HPDE6-E6E7 (cell line): ENCODE data around the gene GAA.

Source experiments
- DNase-seq: peaks from one replicate; pipeline ENCODE4 v3.0.0; 2011; ENCODE audit warnings: missing footprints; ENCODE audit errors: extremely low spot score

The GAA gene

DNA sequence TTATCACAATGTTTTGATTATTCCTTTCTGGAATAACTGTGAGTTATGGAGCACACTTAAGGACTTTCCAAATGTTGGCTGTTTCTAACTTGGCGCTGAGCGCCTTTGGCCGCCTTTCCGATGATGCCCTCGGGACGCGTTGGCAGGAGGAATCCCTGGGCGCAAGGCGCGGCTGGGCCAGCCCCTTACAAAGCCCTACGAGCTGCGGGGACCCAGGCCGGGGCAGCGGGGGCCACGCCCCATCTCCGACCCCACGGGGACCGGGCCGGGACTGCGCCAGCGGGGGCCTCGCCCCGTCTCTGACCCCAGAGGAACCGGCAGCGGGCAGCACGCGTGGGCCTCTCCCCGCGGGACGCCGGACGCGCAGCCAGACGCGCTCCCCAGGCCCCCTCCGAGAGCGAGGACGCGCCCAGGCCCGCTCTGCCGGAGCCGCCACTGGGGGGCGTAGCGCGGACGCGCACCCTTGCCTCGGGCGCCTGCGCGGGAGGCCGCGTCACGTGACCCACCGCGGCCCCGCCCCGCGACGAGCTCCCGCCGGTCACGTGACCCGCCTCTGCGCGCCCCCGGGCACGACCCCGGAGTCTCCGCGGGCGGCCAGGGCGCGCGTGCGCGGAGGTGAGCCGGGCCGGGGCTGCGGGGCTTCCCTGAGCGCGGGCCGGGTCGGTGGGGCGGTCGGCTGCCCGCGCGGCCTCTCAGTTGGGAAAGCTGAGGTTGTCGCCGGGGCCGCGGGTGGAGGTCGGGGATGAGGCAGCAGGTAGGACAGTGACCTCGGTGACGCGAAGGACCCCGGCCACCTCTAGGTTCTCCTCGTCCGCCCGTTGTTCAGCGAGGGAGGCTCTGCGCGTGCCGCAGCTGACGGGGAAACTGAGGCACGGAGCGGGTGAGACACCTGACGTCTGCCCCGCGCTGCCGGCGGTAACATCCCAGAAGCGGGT lies at the start of gene GAA:
Gene GAA (plus strand): TSS at position 571 of the 935 bp plus-strand sequence. CDS start 3,006 bp downstream, outside the sequence.
- DNase-seq = peak; percentile 84

DNA sequence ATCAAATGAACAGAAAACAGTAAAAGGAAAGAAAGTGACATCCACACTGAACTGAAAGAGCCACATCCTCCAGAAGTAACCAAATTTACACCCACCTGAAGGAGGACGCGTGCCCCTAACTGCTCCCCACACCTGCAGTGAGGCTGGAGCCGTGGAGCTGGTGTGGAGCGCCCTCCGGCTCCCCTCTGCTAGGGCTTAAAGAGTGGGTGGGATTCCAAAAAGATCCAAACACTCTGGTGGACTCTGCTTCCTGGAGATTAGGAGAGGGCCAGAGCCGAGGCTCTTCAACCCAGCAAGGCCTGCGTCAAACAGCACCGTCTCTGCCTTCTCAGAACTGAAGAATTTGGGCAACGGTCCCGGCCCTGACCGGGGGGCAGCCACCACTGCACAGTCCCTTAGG lies 49.7 kb upstream of the GAA start:
- no peak for DNase-seq

DNA sequence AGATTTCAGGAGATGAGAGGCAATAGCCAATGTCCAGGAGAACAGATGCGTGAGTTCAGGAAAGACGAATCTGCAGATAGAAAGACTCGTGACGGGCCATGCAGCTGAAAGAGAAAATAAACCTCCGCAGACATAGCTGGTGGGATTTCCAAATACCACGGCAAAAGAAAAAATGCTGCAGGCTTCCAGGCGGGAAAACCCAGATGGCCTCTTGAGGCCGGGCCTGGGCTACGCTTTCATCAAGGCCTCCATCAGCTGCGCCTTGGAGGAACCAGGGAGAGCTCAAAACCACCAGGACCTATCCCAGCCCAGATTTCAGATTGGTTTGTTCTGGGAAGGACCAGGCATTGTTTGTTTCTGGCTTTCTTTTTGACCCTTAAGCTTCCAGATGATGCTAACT lies 48.3 kb upstream of the GAA start:
- no peak for DNase-seq

DNA sequence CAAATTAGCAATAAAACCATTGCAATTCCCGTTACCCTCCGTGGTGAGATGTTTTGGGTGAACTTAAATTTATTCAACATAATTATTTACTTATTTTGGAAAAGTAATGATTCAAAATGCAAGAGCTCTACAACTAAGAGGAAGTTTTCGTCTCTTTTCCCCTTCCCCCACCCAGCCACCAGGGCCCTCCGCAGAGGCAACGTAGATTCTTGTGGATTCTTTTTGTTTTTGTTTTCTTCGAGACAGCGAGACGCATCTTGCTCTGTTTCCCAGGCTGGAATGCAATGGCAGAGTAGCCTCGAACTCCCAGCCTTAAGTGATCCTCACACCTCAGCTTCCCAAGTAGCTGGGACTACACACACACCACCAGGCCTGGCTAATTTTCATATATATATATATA lies 45.8 kb upstream of the GAA start:
- DNase-seq = no peak

DNA sequence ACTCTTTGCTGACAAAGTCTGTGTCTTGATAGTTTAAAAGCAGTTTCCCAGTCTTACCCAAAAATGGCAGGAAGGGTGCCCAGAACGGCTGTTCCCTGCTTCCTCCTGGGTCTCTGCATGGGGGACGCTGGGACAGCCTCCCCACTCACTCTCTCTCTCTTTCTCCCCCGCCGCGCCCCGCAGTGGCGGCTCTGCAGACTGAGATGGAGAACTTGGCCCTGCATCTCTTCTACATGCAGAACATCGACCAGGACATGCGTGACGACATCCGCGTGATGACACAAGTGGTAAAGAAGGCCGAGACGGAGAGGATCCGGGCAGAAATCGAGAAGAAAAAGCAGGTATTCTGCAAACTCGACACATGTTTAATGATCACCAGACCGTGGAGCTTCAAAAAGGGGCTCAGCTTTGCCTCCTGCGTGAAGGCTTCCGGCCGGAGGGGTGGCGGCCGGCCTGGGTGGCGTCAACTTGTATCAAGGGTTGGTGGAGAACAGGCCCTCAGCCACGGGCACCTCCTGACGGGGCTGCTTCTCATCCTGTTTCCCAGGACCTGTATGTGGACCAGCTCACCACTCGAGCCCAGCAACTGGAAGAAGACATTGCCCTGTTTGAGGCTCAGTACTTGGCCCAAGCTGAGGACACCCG lies 42.9 kb upstream of the GAA start:
- DNase-seq = no peak

DNA sequence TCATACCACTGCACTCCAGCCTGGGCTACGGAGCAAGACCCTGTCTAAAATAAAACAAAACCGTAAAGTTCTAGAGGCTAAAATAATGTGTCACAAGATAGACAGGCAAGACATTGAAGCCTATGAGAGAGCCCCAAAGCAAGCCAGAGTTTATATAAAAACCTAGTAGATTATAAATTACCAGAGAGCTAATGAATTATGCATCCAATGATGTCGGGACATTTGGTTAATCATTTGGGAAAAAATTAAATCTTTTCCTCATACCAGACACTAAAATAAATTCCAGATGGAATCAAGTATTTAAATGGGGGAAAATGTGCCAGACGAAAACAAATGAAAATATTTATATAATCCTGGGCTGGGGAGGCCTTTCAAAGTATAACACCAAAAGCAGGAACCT lies 40.7 kb upstream of the GAA start:
- DNase-seq = no peak

DNA sequence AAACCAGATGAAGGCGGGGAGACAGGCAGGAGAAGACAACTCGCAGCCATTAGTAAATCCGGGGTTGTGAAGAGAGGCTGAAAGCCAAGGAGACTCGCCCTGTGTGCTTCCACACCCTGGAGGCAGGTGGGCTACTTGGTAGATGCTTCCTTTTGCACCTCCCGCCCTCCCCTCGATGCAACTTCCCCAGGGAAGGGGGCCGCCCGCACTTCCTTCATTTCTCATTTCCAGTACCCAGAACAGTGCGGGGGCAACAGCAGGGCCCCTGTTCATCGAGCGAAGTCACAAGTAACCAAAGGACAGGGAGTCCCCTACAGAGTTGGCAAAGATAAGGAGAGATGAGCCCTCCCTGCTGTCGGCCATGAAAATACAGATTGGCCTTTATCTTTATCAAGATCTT lies 40.0 kb upstream of the GAA start:
- no peak for DNase-seq

DNA sequence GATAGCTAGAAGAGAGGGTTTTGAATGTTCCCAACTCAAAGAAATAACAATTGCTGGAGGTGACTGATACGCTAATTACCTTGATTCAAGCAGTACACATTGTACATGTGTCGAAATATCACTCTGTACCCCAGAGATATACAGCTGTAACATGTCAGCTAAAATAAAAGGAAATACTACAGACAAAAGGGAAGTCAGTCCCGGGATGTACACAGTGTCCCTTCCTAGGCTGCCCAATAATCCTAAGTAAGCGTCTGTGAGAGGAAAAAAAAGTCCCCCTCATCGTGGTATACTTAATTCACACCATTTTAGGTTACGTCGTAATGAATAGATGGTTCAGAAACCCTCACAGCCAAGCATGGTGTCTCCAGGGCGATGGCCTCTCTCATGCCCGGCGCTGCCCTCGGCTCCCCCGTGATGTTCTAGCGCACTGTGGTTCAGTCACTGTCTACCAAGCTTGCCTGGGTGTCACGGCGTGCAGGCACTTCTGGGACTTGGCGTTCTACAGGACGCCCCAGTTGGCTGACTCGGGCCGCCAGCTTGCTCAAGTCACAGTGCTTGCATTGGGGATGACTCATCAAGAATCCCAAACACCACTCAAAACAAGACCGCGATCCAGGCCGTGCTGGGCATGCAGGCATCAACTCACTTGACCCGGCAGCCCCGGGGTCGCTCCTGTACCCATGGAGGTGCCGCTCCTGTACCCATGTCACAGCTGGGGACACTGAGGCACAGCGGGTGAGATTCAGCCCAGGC lies 37.4 kb upstream of the GAA start:
- DNase-seq = peak; percentile 49

DNA sequence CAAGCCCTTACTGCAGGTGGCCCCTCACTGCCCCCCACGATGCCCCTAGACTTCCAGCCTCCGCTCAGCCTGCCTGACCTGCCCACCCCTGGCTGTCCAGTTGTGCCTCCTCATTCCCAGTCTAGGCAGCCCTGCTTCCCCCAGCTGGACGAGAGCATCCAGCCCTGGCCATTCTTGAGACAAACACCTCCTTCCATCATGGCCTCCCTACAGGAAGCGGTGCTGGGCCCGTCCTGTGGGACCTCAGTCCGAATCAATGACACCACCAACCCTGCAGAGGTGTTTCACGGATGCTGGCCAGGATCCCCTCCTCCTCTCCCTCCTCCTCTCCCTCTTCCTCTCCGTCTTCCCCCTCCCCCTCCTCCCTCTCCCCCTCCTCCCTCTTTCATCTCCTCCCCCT lies 36.7 kb upstream of the GAA start:
- DNase-seq = no peak

DNA sequence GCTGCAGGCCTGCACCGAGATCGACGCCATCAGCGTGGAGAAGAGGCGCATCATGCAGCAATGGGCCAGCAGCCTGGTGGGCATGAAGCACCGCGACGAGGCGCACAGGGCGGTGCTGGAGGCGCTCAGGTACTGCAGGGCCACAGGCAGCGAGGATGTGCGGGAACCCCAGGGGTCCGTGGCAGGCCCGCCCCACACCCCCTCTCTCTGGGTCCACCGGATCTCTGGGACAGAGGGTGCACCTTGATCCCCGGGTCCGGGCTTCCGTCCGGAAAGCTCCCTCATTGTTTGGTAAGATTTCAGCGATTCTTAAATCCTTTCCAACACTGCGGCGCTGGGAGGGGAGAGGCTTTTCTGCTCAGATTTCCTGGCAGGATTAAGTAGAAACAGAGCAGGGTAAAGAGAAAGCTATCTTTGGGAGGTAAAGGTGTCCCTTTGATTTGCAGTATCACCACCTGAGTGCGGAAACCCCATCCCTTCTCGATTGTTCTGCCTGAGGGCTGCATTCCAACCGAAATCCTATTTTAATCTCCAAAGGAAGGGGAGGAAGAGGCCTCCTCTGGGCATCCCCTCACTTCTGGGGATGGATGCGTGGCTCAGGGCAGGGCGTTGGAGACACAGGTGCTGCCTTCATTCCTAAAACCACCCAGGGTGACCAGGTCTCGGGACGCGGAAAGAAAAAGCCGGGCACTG lies 35.8 kb upstream of the GAA start:
- DNase-seq = no peak

DNA sequence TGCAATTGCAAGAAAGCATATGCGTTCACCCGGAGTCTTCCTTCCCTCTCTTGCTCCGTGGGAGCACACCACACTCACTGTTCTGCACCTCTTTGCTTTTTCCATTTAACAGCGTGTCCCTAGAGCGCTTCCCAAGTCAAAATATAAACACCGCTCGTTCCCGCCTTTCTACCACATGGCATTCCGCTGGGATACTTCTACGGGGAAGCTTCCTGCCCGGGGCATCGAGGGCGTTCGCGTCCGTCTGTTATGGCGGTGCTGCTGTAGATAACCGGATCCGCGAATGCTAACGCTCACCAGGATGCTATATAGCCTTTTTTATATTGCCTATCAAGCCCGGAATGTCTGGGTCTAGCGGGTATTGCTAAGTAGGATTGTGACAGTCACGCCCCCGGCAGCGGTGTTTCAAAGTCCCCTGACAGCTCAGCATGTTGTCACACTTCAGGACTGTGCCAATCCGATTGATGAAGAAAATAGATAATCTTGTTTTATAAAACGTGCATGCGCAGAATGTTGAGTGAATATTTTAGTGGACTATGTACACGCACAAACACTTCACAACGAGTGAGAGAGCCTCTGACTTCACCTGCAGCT lies 33.9 kb upstream of the GAA start:
- no peak for DNase-seq

DNA sequence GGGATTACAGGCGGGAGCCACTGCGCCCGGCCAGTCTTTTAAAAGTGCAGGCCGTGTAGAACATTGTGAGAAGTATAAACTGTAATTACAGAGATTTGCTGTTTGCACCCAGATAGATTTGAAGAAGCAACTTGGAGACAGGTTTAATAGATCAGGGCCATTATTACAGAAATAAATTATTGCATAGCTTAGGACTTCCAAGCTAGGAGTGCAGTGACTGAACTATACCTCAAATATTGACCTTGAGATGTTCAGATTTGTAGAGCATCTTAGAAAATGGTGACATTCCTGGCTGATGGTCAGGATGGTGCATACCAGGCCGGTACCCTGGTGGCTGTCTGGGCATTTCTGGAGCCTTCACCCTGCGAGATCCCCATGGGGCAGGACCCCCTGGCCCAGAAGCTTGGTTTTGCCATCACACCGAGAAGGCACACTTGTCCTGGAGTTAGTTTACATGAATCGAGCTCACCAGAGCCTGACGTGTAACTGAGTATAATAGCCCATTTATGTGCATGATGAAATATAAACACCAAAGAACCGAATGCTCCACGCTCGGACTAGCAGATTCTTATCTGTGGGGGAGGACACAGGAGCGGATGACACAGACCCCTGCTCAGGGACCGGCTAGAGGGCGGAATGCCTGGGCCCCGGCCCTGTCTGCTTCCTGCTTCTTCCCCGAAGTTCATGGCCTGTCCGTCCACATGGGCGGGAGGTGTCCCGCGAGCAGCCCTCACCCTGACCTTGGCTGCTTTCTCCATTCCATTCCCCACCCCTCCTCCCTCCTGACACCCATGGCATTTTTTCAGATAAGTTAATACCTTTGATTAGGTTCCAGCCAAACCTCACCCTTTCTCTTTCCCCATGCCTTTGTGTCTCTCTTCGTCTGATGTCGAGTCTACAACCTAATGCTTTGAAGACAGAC lies 32.8 kb upstream of the GAA start:
- no peak for DNase-seq

DNA sequence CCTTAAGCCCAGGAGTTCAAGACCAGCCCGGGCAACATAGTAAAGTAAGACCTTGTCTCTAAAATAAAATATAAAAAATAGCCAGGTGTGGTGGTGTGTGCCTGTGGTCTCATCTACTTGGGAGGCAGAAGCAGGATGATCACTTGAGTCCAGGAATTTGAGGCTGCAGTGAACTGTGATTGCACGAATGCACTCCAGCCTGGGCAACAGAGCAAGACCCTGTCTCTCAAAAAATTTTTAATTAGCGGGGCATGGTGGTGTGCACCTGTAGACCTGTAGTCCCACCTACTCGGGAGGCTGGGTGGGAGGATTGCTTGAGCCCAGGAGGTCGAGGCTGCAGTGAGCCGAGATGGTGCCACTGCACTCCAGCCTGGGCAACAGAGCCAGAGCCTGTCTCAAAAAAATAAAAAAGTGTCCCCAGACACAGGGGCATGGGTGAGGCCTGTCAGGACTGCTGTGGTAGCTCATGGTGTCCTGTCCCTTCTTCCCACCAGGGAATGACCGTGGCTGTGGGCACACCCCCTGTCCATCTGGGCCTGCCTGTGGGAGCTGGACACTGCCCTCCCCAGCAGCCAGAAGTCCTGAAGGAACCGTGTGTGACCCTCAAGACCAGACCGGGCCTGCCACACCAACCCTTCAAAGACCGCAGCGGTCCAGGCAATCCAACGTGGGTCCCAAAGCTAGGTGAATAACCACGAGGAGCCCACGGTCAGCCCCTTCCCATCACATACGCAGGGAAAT lies 30.8 kb upstream of the GAA start:
- no peak for DNase-seq

DNA sequence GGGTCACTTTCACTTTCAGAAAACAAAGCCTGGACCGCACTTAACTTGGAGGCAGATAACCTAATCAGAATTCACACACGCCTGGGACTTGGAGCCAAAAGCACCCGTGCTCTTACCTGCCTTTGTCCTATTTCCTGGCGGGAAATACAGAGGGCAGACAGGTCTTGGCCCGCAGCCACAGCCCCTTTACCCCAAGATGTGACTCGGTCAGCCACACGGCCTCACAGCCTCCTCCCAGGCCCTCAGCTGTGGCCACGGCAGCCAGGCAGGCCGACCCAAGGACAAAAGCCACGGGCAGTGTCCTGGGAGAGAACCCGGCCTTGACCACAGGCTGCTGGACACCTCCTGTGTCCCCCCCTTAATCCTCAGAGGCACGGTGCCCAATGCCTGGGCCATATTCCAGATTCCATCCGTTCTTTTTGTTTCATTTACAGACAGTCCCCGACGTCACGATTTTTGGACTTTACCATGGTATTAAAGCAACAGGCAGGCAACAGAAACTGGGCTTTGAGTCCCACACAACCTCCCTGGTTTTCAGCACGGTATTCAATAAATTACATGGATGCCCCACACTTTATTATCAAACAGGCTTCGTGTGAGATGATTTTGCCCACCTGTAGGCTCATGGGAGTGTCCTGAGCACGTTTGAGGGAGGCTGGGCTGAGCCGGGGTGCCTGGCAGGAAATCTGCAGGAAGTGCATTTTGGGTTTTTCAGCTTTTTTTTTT lies 30.1 kb upstream of the GAA start:
- DNase-seq = no peak

DNA sequence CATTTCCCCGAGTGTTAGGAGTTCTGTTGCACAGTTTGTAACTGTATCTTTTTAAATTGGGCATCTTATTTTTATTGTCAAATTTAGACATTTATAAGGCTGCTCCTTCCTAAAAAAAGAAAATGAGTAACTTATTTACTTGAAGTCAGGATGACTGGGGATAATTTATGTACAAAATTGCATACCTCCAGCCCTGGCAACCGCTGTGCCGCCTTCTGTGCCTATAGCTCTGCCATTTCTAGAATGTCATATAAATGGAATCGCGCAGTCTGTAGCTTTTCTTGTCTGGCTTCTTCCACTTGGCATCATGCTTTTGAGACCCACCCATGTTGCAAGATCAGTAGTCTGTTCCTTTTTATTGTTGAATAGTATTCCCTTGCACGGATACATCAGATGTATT lies 29.0 kb upstream of the GAA start:
- no peak for DNase-seq

DNA sequence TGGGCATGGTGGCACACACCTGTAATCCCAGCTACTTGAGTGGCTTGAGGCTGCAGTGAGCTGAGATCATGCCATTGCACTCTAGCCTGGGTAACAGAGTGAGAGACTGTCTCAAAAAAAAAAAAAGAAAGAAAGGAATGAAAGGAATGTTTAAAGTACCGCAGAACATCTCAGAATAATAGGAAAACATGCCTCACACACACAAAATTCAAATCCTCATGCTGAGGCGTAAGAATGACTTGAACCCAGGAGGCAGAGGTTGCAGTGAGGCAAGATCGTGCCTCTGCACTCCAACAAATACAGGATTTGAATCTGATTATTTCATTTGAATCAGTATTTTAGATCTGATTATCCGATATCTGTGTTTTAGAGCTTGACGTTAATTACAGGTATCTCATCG lies 21.3 kb upstream of the GAA start:
- no peak for DNase-seq

DNA sequence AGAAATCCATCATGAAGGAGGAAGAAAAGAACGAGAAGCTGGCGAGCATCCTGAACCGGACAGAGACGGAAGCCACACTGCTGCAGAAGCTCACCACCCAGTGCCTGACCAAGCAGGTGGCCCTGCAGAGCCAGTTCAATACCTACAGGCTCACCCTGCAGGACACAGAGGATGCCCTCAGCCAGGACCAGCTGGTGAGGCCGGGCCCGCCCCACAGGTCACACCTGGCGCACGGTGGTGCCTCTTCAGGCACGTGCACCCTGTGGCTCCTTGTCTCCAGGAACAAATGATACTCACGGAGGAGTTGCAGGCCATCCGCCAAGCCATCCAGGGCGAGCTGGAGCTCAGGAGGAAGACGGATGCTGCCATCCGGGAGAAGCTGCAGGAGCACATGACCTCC lies 19.8 kb upstream of the GAA start:
- DNase-seq = no peak

DNA sequence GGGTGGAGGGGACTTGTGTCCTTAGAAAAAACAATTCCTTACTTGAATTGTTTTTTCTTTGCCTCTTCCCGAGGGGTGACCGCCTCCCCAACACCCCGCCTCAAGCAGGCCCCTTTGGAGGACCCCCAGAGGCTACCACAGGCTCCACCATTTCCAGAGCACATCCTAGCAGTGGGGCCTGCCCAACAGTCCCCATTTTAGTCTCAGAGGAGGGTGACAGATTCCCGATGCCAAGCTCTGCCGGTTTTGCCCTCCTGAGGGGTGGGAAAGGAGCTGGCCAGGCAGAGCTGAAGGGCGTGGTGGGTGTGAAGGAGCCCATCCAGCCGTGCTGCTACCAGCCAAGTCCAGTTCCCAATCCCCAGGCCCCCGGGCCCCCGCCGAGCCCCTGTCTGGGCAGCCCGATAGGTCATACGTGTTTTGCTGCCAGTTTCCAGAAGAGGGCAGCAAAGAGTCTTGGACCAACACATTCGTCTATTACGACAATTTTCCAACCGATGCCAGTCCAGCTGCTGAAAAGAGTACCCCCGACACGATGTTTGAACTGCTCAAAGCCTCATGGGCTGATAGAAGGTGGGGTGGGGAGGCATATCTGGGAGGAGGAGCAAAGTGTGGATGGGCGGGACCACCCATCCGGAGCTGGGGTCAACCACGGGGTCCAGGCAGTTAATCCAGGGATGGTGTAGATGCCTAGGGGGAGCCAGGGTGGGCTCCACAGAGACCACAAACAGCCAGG lies 18.8 kb upstream of the GAA start:
- peak; percentile 54 for DNase-seq
